SIG-M5 treated with dmso at 0.1 percent for 504 hours (cell line): ENCODE measurements around the gene TBL1XR1.

Experiments used
- DNase-seq: peaks from one replicate; lab custom pipeline; 2025; ENCODE audit not compliant: unreplicated experiment; lab: John Stamatoyannopoulos, UW

TBL1XR1 gene

GRCh38 chr3:177197041-177197726 lies at the start of gene TBL1XR1:
Gene TBL1XR1 (minus strand): TSS chr3:177197482. CDS start chr3:177064977, 132,505 bp downstream.
- peak; percentile 95 for DNase-seq

GRCh38 chr3:177245250-177245649 lies 48.0 kb upstream of the TBL1XR1 start:
- DNase-seq: no peak

GRCh38 chr3:177244606-177245005 lies 47.3 kb upstream of the TBL1XR1 start:
- no peak for DNase-seq

- DNase-seq: no peak
Measured at GRCh38 chr3:177238686-177239216, 41.5 kb upstream of the TBL1XR1 start.

GRCh38 chr3:177237206-177237605 lies 39.9 kb upstream of the TBL1XR1 start:
- DNase-seq: no peak

GRCh38 chr3:177236704-177237103 lies 39.4 kb upstream of the TBL1XR1 start:
- no peak for DNase-seq

- DNase-seq: no peak
Measured at GRCh38 chr3:177234121-177234520, 36.8 kb upstream of the TBL1XR1 start.

- DNase-seq: peak; percentile 45
Measured at GRCh38 chr3:177231242-177231641, 34.0 kb upstream of the TBL1XR1 start.

GRCh38 chr3:177230641-177231040 lies 33.4 kb upstream of the TBL1XR1 start:
- DNase-seq: no peak

GRCh38 chr3:177229791-177230190 lies 32.5 kb upstream of the TBL1XR1 start:
- no peak for DNase-seq

GRCh38 chr3:177228601-177229190 lies 31.4 kb upstream of the TBL1XR1 start:
- no peak for DNase-seq

GRCh38 chr3:177224414-177224813 lies 27.1 kb upstream of the TBL1XR1 start:
- no peak for DNase-seq

- DNase-seq: peak; percentile 28
Measured at GRCh38 chr3:177221744-177222143, 24.5 kb upstream of the TBL1XR1 start.

GRCh38 chr3:177220136-177220974 lies 23.1 kb upstream of the TBL1XR1 start:
- no peak for DNase-seq

GRCh38 chr3:177213801-177214535 lies 16.7 kb upstream of the TBL1XR1 start:
- DNase-seq: no peak

GRCh38 chr3:177212756-177213155 lies 15.5 kb upstream of the TBL1XR1 start:
- no peak for DNase-seq

GRCh38 chr3:177212278-177212610 lies 15.0 kb upstream of the TBL1XR1 start:
- DNase-seq: no peak

GRCh38 chr3:177211503-177212277 lies 14.4 kb upstream of the TBL1XR1 start:
- DNase-seq: peak; percentile 33

GRCh38 chr3:177210744-177211502 lies 13.6 kb upstream of the TBL1XR1 start:
- DNase-seq: no peak

GRCh38 chr3:177209509-177209908 lies 12.2 kb upstream of the TBL1XR1 start:
- no peak for DNase-seq
